Measurements from ENCODE around the gene DYRK3.
"Not testable (repeated sequence)": the region's sequence is repeated elsewhere in the genome, so short reads cannot be mapped to it uniquely, and the experiment has no call there.

GRCh38 chr1:206626396-206626795 is 8.9 kb upstream of the DYRK3 start:
- not testable (repeated sequence) for TF ChIP-seq CTCF (IDR thresholded peaks at IDR 0.05; ENCODE audit: insufficient read depth, low read length, poor library complexity, severe bottlenecking); EZH2phosphoT487 (conservative IDR thresholded peaks at IDR 0.05; ENCODE audit: low read length)
